Amniotic stem cell (primary cell): Measurements from ENCODE around the gene ZNF692.

ENCODE experiments used
- DNase-seq: peaks from one replicate; lab custom pipeline; 2025; lab: John Stamatoyannopoulos, UW

Gene ZNF692

DNA sequence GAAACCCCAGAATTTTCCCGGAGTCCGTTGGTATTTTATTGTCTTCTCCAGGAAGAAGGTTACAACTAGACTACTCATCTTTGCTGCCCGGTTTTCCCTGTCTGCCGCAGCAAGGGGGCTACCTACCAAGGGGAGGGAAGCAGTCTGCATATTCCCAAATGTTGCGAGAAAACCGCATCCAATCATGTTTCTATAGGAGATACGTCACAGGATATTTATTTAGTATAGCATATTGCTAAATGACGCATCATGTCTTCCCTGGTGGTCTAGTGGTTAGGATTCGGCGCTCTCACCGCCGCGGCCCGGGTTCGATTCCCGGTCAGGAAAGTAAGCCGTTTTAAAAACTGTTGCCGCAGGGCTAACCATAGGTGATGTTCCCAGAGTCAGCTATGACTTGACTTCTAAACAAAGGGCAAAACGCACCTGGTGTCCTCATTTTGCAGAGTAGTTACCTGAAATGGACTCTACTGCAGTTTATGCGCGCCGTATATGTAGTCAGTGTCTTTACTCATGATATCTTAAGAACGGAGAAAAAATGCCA is 15.2 kb upstream of the ZNF692 start:
- peak; percentile 87 for DNase-seq

GRCh38 chr1:248873409-248873992 is 14.6 kb upstream of the ZNF692 start:
- peak; percentile 87 for DNase-seq

DNA sequence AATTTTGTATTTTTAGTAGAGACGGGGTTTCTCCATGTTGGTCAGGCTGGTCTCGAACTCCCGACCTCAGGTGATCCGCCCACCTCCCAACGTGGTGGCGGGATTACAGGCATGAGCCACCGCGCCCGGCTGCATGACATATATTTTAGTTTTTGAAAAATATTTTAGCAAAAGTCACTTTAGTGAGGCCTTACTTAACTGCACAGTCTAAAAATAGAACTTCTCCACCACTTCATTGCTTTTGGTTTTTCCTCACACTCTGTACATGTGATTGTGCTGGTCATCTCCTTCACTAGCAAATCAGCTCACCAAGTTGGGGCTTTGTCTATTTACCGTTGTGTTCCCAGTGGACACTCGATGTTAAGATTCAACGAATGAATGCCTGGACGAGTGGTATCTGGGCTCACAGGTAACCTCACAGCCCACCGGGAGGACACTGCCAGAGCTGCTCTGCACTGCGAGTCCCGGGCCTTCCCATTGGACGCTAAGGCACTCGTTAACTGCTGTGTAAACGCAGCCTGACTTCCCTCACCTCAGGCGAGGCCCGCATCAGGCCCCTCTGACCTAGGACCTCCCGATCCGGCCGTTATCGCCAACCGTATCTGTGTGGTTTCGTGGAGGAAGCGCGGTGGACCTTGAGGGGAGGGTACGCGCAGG is 14.0 kb upstream of the ZNF692 start:
- no peak for DNase-seq

DNA sequence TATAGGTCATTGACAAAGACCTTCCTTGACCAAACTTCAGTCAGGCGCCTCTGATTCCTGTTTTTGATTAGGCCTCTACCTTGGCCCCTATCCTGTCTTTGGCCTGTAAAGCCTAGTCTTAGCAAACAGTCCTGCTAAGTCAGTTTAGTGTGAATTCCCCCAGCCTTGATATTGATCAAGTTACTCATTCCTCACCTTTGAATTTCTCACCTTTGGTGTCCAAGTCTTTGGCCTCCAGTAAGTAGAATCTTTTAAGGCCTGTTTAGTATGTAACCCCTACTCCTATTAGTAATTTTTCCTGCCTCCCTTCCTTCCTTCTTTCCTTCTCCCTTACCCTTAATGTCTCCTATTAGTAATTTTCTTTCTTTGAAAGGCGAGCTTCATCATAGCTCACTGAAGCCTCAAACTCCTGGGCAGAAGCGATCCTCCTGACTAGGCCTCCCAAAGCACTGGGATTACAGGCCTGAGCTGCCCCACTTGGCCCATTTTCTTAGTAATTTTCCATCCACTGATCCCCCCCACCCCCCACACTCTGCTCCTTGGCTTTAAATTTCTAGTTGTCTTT is 13.0 kb upstream of the ZNF692 start:
- DNase-seq: no peak

DNA sequence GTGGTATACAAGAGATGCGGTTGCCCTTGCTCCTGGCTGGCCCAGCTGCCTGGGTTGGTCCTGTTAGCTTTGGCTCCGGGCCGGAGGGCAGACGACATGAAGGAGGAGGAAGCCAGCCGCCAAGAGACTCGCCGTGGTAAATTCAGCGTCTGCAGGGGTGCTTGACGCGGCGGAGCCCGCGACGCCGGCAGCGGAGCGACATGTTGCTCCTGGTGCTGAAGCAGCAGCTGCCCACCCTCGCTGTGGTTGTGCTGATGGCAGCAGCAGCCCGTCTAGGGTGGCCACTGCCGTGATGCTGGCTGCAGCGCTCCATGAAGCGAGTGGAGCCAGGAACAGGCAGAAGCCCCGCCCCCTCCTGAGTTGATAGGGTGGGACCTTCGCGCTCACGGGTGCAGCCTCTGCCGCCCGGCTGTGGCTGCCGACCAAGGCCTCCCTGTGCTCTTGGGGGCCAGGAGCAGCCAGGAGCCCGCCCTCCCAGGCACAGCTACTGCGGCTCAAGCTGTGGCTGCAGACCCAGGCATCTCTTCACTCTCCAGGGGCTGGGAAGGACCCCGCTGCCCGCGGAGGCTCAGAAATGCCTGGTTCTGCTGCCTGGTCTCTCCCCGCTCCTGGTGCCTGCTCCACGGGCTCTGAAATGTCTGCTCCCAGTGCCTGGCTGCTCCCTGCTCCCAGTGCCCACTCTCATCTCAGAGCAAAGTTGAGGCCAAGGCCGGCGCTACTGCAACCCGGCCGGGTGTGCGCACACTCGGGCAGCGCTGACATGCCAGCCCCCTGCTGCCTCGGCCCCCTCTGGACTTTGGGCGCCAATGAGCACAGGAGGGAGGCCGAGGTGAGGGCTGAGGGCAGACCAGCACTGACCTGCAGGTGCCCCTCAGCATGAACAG is 4.4 kb upstream of the ZNF692 start:
- DNase-seq: no peak

- no peak for DNase-seq
Measured at GRCh38 chr1:248862695-248862997, 3.8 kb upstream of the ZNF692 start.

- DNase-seq: no peak
Measured at GRCh38 chr1:248861616-248862015, 2.7 kb upstream of the ZNF692 start.

DNA sequence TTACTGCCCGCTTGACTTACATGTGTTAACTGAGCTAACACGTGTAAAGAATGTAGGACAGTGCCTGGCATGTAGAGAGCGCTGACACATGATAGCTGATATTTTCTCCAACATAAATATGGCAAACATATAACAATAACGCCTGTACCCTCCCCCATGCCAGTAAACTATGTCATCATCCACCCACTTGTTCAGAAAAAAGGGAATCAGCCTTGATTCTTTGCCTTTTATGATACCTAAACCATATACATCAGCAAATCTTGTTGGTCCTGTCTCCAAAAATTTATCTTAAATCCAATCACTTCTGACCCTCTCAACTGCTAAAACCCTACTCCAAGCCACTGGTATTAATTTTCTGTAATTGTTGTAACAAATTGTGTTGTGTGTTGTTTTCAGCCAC is 1.1 kb upstream of the ZNF692 start:
- no peak for DNase-seq

- peak; percentile 35 for DNase-seq
Measured at GRCh38 chr1:248858096-248858890, 592 bp downstream of the ZNF692 start.

DNA sequence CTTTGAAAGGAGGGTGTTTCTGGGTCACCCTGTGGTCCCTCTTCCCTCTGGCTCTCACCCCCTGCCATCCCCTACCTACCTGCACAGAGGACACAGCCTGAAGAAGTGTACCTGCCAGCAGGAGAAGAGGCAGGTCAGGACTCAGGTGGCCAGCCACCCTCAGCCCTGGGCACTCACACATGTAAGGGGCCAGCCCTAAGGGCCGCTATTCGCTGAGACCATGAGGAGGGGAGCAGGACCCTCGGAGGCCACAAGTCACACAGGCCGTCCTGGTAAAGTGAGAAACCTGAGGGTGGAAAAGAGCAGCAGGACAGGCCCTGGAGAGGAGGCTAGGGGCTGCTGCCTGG is 1.2 kb downstream of the ZNF692 start:
- DNase-seq: no peak

- DNase-seq: no peak
Measured at GRCh38 chr1:248857201-248857600, 1.7 kb downstream of the ZNF692 start.

- DNase-seq: no peak
Measured at GRCh38 chr1:248856176-248856575, 2.7 kb downstream of the ZNF692 start.

DNA sequence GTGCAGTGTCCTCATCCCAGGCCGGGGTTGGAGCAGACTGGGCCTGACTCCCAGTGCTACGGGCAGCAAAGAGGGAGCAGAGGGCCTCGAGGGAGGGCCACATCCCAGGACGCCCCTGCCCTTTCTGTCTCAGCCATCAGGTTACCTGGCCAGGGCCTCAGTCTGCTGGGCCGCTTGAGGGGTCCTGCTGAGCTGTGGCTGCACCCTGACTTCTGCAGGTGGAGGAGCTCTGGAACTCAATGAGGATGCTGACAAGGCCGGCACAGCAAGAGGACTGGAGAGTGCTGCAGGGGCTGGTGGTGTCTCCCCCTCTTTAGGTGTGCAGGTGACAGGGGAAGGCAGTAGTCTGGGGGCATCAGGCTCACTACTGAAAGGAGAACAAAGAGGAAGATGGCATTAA is 3.3 kb downstream of the ZNF692 start:
- no peak for DNase-seq

- DNase-seq: no peak
Measured at GRCh38 chr1:248853663-248854375, 5.1 kb downstream of the ZNF692 start.

- DNase-seq: no peak
Measured at GRCh38 chr1:248852481-248853405, 6.1 kb downstream of the ZNF692 start.

DNA sequence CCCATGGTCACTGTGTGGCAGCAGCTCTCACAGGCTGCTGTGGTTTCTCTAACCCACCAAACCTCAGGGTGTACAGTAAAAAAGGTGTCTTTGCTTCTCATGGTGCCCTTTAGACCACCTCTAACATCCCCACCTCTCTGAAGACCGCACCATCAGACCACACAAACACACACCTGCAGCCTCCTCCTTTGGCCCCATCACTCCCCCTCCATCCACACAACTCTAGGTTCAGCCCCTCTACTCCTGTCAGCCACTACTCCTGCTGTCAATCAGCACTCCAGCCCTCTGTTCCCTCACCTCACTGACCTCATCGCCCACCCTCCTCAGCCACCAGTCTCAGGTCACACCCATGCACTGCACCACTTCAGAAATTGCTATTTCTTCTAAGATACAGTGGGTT is 7.5 kb downstream of the ZNF692 start:
- DNase-seq: no peak

DNA sequence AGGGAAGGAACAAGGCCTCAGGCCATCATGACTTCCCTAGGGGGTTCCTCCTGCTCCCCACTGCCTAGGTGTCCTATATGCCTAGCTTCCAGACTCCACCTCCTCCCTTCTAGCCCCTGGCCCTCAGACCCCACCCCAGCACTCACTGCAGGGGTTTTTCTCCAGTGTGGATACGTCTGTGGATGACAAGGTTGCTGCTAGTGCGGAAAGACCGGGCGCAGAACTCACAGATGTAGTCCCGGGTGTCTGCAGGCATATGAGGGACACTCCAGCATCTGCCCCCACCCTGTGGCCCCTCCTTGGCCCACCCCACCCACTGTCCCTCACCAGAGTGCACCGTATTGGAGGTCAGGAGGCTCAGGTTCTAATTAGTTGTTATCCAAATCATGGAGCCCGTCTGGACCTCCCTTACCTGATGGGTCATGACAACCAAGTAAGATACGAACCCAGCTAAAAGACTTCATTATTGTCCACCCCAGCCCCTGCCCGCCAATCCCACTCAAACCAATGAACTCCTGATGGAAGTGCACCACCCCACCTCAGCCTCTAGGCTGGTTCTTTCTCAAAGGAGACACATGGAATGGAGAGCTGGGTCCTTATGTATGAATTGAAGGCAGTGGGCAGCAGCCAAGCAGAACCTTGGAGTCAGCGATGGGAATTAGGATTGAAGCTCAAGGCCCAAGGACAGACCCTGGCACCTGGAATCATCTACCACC is 8.2 kb downstream of the ZNF692 start:
- DNase-seq: no peak

- no peak for DNase-seq
Measured at GRCh38 chr1:248850124-248850523, 8.8 kb downstream of the ZNF692 start.

- DNase-seq: no peak
Measured at GRCh38 chr1:248849637-248850036, 9.2 kb downstream of the ZNF692 start.

DNA sequence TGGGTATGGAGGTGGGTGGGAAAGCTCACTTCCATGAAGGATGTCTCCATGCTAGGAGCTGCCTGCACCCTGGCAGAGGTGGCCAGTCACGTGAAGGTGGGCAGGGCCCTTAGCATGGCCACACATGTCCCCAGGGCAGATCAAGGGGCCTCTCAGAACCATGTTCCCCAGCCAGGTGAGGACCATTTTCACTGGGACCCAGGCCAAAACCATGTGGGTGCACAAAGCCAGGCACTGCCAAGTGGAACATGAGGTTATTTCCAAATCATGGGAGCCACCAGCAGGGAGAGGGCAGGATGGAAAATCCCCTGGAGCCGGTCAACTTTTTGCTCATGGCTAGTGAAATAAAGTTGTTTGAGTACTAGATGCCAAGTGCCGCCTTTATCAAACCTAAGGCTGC is 9.7 kb downstream of the ZNF692 start:
- DNase-seq: no peak
